Measurements from ENCODE around the gene TGIF2. TPM values are rescaled to one million over a fixed set of nuclear protein-coding genes. Genes with fewer than 3 reads are reported as not detected.

The TGIF2 gene
- total RNA-seq, 5 donors from 2014 or later (not counting 1 experiment from before 2014, with no cell fraction given): 31.2 to 39.7 (median 35.6) TPM

DNA sequence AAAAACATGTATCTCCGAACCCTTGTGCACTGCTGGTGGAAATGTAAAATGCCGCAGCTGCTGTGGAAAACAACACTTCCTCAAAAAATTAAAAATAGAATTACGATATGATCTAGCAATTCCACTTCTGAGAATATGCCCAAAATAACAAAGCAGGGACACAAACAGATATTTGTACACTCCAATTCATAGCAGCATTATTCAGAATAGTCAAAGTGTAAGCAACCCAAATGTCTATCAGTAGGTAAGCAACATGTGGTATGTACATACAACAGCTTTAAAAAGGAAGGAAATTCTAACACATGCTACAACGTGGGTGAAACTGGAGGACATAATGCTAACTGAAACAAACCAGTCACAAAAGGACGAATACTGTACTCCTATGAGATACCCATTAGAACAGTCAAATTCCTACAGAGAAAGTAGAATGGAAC, 26.5 kb downstream of the TGIF2 start:
- POLR2A ChIA-PET: interaction anchor here in 1 of 2 donors (0.7 kb wide), 1 partner anchor 43 kb away, joined by 5 read pairs; no protein-coding TSS in a partner anchor
- no peaks in the 10 kb centered on the region for H3K27me3 Mint-ChIP-seq

DNA sequence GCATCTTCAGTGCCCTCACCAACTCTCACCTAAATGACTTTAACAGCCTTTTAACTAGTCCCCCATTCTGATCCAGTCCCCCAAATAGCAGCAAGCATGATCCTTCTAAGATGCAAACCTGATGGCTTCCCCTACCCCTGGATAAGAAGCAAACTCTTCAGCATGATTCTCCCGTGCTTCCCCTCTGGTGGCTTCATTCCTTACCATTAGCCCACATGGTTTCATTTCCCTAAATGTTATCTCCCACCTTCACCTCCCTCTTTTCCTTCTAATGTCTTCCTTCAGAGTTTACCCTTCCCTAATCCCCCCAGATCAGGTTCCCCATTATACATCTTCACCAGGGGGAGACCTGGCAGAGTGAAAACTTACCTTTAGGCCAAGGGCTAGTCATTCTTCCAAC, 28.1 kb downstream of the TGIF2 start:
- Histone ChIP-seq H3K27ac (ENCODE audit: low read length) (no peak overlapping the region), H3K36me3 (ENCODE audit: control insufficient read depth in 2 of 2, extremely low read depth in 1 of 2, insufficient read depth in 1 of 2, low read length in 1 of 2) (no peaks in the 10 kb centered on the region), H3K4me1 (ENCODE audit: control insufficient read depth in 1 of 2, extremely low read depth in 1 of 2, insufficient read depth in 2 of 2, low read length in 2 of 2) (peaks cover 1 to 19% of the 10 kb centered on the region in 2 experiments), H3K27me3 (replicated peaks in 1 of 2; ENCODE audit: control insufficient read depth in 2 of 2, extremely low read depth in 1 of 2, insufficient read depth in 2 of 2, low read length in 1 of 2) (no peaks in the 10 kb centered on the region), H3K4me3 (ENCODE audit: control insufficient read depth in 1 of 2, extremely low read depth in 1 of 2, low read length in 1 of 2) (no peak overlapping the region), H3K9me3 (no peaks in the 10 kb centered on the region)
- H3K4me3 Mint-ChIP-seq: no peak overlapping the region
- ChIA-PET POLR2A (no interaction called here), CTCF (interaction anchor here (0.6 to 0.7 kb wide), 3 partner anchors 259 to 859 kb away, joined by 3 to 4 read pairs (median 4); no protein-coding TSS in a partner anchor)
- H3K27ac Mint-ChIP-seq: no peak overlapping the region
- ATAC-seq (replicated peaks in 1 of 4) (no peak), DNase-seq (no peak)
- no peaks in the 10 kb centered on the region for H3K36me3 Mint-ChIP-seq
- no peaks in the 10 kb centered on the region for H3K9me3 Mint-ChIP-seq
- peaks cover 18 to 24% (median 24%) of the 10 kb centered on the region in 3 donors for H3K4me1 Mint-ChIP-seq
- WGBS (ENCODE audit: insufficient coverage): 94% methylated on average over 1 of the region's 1 CpG
- peaks cover 0 to 1% of the 10 kb centered on the region in 2 donors for H3K27me3 Mint-ChIP-seq

More for the DNA sequence above, 26.5 kb downstream of the TGIF2 start:
- Mint-ChIP-seq H3K9me3 (no peaks in the 10 kb centered on the region), H3K36me3 (no peaks in the 10 kb centered on the region), H3K27ac (no peak overlapping the region), H3K4me1 (peaks cover 19 to 26% (median 25%) of the 10 kb centered on the region in 3 donors), H3K4me3 (no peak overlapping the region)
- ATAC-seq (replicated peaks in 1 of 4) (no peak), DNase-seq (no peak)
- H3K27me3 ChIP-seq (replicated peaks in 1 of 2; ENCODE audit: control insufficient read depth in 2 of 2, extremely low read depth in 1 of 2, insufficient read depth in 2 of 2, low read length in 1 of 2): no peaks in the 10 kb centered on the region
- no CpG with 5 or more reads among the region's 5 CpGs for WGBS (ENCODE audit: insufficient coverage)
- peaks cover 2 to 25% of the 10 kb centered on the region in 2 experiments for H3K4me1 ChIP-seq (ENCODE audit: control insufficient read depth in 1 of 2, extremely low read depth in 1 of 2, insufficient read depth in 2 of 2, low read length in 2 of 2)
- H3K4me3 ChIP-seq (ENCODE audit: control insufficient read depth in 1 of 2, extremely low read depth in 1 of 2, low read length in 1 of 2): no peak overlapping the region
- H3K27ac ChIP-seq (ENCODE audit: low read length): no peak overlapping the region
- no peaks in the 10 kb centered on the region for H3K36me3 ChIP-seq (ENCODE audit: control insufficient read depth in 2 of 2, extremely low read depth in 1 of 2, insufficient read depth in 1 of 2, low read length in 1 of 2)
- H3K9me3 ChIP-seq: no peaks in the 10 kb centered on the region
- CTCF ChIA-PET: interaction anchor here in 1 of 2 donors (0.6 kb wide), 1 partner anchor 10 kb away, joined by 3 read pairs; no protein-coding TSS in a partner anchor

DNA sequence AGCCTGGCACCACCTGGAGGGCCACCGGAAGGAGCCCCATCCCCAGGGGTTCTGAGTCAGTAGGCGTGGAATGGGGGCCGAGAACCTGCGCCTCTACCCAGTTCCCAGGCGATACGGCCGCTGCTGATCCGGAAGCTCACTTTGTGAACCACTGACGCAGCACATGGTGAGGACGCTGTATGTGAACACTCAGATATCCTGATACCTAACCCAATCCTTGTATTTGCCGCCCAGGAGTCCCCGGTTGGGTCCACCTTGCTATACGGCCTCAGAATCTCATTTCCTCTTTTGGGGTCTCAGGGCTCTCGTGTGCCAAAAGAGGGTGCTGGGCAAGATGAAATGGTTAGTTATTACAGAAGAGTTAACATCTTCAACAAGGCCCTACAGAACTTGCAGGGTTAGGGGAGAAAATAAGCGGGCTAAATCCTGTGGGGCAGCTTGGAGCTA, 31.6 kb downstream of the TGIF2 start:
- Histone ChIP-seq H3K27ac (ENCODE audit: low read length) (peak overlapping the region; percentile 96), H3K4me3 (ENCODE audit: control insufficient read depth in 1 of 2, extremely low read depth in 1 of 2, low read length in 1 of 2) (peak overlapping the region; percentile 40 to 98), H3K27me3 (replicated peaks in 1 of 2; ENCODE audit: control insufficient read depth in 2 of 2, extremely low read depth in 1 of 2, insufficient read depth in 2 of 2, low read length in 1 of 2) (no peaks in the 10 kb centered on the region), H3K36me3 (ENCODE audit: control insufficient read depth in 2 of 2, extremely low read depth in 1 of 2, insufficient read depth in 1 of 2, low read length in 1 of 2) (peaks cover 4 to 20% of the 10 kb centered on the region in 2 donors), H3K4me1 (ENCODE audit: control insufficient read depth in 1 of 2, extremely low read depth in 1 of 2, insufficient read depth in 2 of 2, low read length in 2 of 2) (peaks cover 9 to 38% of the 10 kb centered on the region in 2 experiments), H3K9me3 (no peaks in the 10 kb centered on the region)
- Mint-ChIP-seq H3K4me3 (peak overlapping the region; percentile 97), H3K27ac (peak overlapping the region; percentile 96), H3K36me3 (peaks cover 9% of the 10 kb centered on the region), H3K27me3 (peaks cover 0 to 1% of the 10 kb centered on the region in 2 donors), H3K4me1 (peaks cover 31 to 41% (median 36%) of the 10 kb centered on the region in 3 donors), H3K9me3 (no peaks in the 10 kb centered on the region)
- CTCF ChIA-PET: interaction anchor here (0.6 to 3.3 kb wide), 15 partner anchors 10 to 571 kb away, joined by 3 to 38 read pairs (median 6); partner anchors contain the start of genes NDRG3 (in 1 of the 2), SLA2 (in 1 of the 2) and TGIF2 (in 1 of the 2)
- DNase-seq (peak in 29 of 35 experiments; percentile 22 to 77 (median 44)), ATAC-seq (replicated peaks in 1 of 4) (peak; percentile 20 to 38 (median 24))
- WGBS (ENCODE audit: insufficient coverage): 32% methylated on average over 10 of the region's 15 CpGs
- POLR2A ChIA-PET: interaction anchor here (0.6 to 1.4 kb wide), 6 partner anchors 9 to 320 kb away, joined by 3 to 20 read pairs (median 4); partner anchors contain the start of genes SLA2 (in 1 of the 2) and TGIF2 (in 1 of the 2)

DNA sequence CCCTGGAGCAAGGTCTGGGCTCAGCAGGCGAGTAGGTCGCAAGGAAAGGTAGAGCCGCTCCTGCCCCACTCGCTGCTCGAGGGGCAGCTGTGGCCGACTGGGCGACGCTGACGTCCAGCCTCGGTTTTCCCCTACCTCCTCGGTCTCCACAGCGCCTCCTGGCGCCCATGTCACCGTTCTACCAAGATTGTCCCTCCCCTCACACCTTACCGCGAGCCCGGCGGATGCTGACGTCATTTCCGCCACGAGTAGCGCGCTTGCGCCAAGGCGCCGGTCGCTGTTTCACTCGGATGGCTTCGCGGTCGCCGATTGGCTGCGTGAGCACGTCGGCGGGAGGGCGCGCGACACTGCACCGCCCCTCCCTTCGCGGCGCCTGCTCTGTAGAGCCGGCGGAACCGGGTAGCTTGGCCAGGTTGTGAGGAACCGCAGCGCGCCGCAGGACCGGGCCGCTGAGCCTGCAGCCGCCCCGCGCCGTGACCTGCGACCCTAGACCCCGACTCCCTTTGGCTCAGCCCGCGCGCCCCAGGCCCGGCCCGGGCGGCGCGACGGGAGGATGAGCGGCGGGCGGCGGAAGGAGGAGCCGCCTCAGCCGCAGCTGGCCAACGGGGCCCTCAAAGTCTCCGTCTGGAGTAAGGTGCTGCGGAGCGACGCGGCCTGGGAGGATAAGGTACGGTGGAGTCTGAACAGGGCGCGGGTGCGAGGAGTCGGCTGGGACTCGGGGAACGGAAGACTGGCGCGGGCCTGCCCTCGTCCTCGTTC, 32.2 kb downstream of the TGIF2 start, which contains the start of gene RAB5IF:
Gene RAB5IF (plus strand): TSS at position 381 of the 759 bp plus-strand sequence. CDS start 173 bp downstream, at position 554.
- peak within 1 kb of the TSS; percentile 96 for H3K27ac ChIP-seq (ENCODE audit: low read length)
- Mint-ChIP-seq H3K9me3 (no peaks in the 10 kb centered on the region), H3K27me3 (peaks cover 0 to 1% of the 10 kb centered on the region in 2 donors), H3K36me3 (peaks cover 13% of the 10 kb centered on the region), H3K27ac (peak within 1 kb of the TSS; percentile 96), H3K4me3 (peak within 1 kb of the TSS; percentile 97), H3K4me1 (peaks cover 29 to 38% (median 33%) of the 10 kb centered on the region in 3 donors)
- peak within 1 kb of the TSS; percentile 87 to 98 for H3K4me3 ChIP-seq (ENCODE audit: control insufficient read depth in 1 of 2, extremely low read depth in 1 of 2, low read length in 1 of 2)
- ChIA-PET POLR2A (interaction anchor here (0.6 to 1.4 kb wide), 6 partner anchors 10 to 141 kb away, joined by 3 to 5 read pairs (median 4); partner anchors contain the start of genes SLA2 (in 1 of the 2) and TGIF2 (in 1 of the 2)), CTCF (interaction anchor here (0.6 to 3.3 kb wide), 22 partner anchors 10 to 929 kb away, joined by 3 to 38 read pairs (median 4); partner anchors contain the start of genes DSN1 (in 1 of the 2), NDRG3 (in 1 of the 2), SLA2 (in 1 of the 2) and TGIF2 (in 1 of the 2))
- ATAC-seq (replicated peaks in 1 of 4) (peak; percentile 91 to 94 (median 92)), DNase-seq (peak; percentile 97 to 100 (median 99))
- WGBS (ENCODE audit: insufficient coverage): under 1% methylated on average over 90 of the region's 90 CpGs
- H3K27me3 ChIP-seq (replicated peaks in 1 of 2; ENCODE audit: control insufficient read depth in 2 of 2, extremely low read depth in 1 of 2, insufficient read depth in 2 of 2, low read length in 1 of 2): no peaks in the 10 kb centered on the region
- no peaks in the 10 kb centered on the region for H3K9me3 ChIP-seq
- H3K36me3 ChIP-seq (ENCODE audit: control insufficient read depth in 2 of 2, extremely low read depth in 1 of 2, insufficient read depth in 1 of 2, low read length in 1 of 2): peaks cover 4 to 23% of the 10 kb centered on the region in 2 donors
- peaks cover 9 to 38% of the 10 kb centered on the region in 2 experiments for H3K4me1 ChIP-seq (ENCODE audit: control insufficient read depth in 1 of 2, extremely low read depth in 1 of 2, insufficient read depth in 2 of 2, low read length in 2 of 2)

DNA sequence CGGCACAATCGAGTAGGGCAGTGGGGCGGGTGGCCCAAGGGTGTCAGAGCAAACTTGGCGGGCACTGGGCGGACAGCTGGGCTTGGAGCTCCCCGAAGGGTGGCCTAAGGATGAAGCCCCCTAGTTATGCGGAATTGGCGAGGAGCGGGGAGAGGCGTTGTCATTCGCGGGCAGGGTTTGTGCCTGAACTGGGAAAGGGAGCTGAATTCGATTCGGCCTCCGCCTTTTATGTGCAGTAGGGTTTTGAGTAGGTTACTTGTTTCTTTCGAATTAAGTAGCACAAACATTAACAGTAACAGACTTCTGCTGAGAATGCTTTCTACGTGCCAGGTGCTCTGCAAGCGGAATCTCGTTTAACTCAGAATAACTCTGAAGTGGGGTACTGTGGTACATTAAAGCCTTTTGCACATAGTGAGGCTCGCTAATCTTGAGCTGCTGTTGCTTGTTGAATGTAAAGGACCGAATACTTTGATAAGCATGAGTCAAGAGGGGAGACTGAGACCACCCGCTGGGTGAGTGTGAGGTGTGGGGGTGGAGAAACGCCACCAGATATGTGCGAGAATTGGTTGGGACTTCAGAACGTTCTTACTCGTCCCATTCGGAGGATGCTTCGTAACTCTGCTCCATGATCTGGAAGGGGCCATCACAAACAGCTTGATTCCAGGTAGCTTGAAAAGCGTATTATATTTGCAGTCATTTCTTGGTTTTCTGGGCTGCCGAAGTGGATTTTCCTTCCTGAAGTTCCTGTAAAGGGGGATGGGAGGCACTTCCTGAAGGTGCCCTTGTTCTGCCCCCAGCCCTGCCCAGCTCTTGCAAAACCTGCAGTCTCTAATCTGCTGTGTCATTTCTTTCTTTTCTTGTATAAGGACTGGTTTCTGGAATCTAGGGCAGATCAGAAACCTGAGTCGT, 33.0 kb downstream of the TGIF2 start:
- H3K27ac ChIP-seq (ENCODE audit: low read length): peak overlapping the region; percentile 70
- Mint-ChIP-seq H3K27ac (peak overlapping the region; percentile 92 to 96), H3K4me1 (peaks cover 29 to 38% (median 32%) of the 10 kb centered on the region in 3 donors), H3K36me3 (peaks cover 15% of the 10 kb centered on the region), H3K4me3 (peak overlapping the region; percentile 97), H3K9me3 (no peaks in the 10 kb centered on the region), H3K27me3 (peaks cover 0 to 1% of the 10 kb centered on the region in 2 donors)
- peak overlapping the region; percentile 87 to 98 for H3K4me3 ChIP-seq (ENCODE audit: control insufficient read depth in 1 of 2, extremely low read depth in 1 of 2, low read length in 1 of 2)
- ChIA-PET CTCF (interaction anchor here (0.7 to 3.3 kb wide), 16 partner anchors 11 to 928 kb away, joined by 3 to 38 read pairs (median 4); partner anchors contain the start of genes DSN1 (in 1 of the 2), SLA2 (in 1 of the 2) and TGIF2 (in 1 of the 2)), POLR2A (interaction anchor here in 1 of 2 donors (0.8 to 1.4 kb wide), 4 partner anchors 11 to 140 kb away, joined by 3 to 5 read pairs (median 4); partner anchors contain the start of gene TGIF2)
- no peaks in the 10 kb centered on the region for H3K27me3 ChIP-seq (replicated peaks in 1 of 2; ENCODE audit: control insufficient read depth in 2 of 2, extremely low read depth in 1 of 2, insufficient read depth in 2 of 2, low read length in 1 of 2)
- H3K36me3 ChIP-seq (ENCODE audit: control insufficient read depth in 2 of 2, extremely low read depth in 1 of 2, insufficient read depth in 1 of 2, low read length in 1 of 2): peaks cover 4 to 32% of the 10 kb centered on the region in 2 donors
- ATAC-seq (replicated peaks in 1 of 4) (no peak), DNase-seq (peak in 1 of 35 experiments; percentile 31)
- no peaks in the 10 kb centered on the region for H3K9me3 ChIP-seq
- peaks cover 9 to 38% of the 10 kb centered on the region in 2 experiments for H3K4me1 ChIP-seq (ENCODE audit: control insufficient read depth in 1 of 2, extremely low read depth in 1 of 2, insufficient read depth in 2 of 2, low read length in 2 of 2)
- WGBS (ENCODE audit: insufficient coverage): under 1% methylated on average over 17 of the region's 31 CpGs
